KMS-11 (cell line): ENCODE results near the gene NRGN.

Source experiments
- H2AFZ ChIP-seq: fragments of 200-600 bp; sonication (generic); 2 replicates; pipeline ENCODE4 v1.6.1; 2016; ENCODE audit warnings: antibody characterized with exemption, mixed run types, low read depth
- H3K27ac ChIP-seq: fragments of 200-600 bp; sonication (generic); 2 replicates; pipeline ENCODE4 v1.6.1; 2016; ENCODE audit warnings: mild to moderate bottlenecking, mixed run types
- H3K27me3 ChIP-seq: fragments of 200-600 bp; sonication (generic); 2 replicates; pipeline ENCODE4 v1.6.1; 2017; ENCODE audit warnings: mild to moderate bottlenecking, low read depth, mixed run types, moderate library complexity; ENCODE audit not compliant: insufficient read depth
- H3K36me3 ChIP-seq: fragments of 200-600 bp; sonication (generic); 2 replicates; pipeline ENCODE4 v1.6.1; 2017; ENCODE audit warnings: mild to moderate bottlenecking, mixed run types; ENCODE audit not compliant: insufficient read depth
- H3K4me1 ChIP-seq: fragments of 200-600 bp; sonication (generic); 2 replicates; pipeline ENCODE4 v1.6.1; 2016; ENCODE audit warnings: mild to moderate bottlenecking, low read depth, mixed run types; ENCODE audit not compliant: poor library complexity, severe bottlenecking
- H3K4me2 ChIP-seq: fragments of 200-600 bp; sonication (generic); 2 replicates; pipeline ENCODE4 v1.7.0; 2016; ENCODE audit warnings: mild to moderate bottlenecking, mixed run types
- H3K4me3 ChIP-seq: fragments of 200-600 bp; sonication (generic); IDR thresholded peaks from 2 replicates; pipeline ENCODE4 v1.6.1; 2017; ENCODE audit warnings: low read depth, low read length, mixed read lengths; ENCODE audit not compliant: insufficient read depth
- H3K79me2 ChIP-seq: fragments of 200-600 bp; sonication (generic); 2 replicates; pipeline ENCODE4 v1.6.1; 2016; ENCODE audit warnings: low read depth, mixed run types; ENCODE audit not compliant: insufficient read depth
- H3K9ac ChIP-seq: fragments of 200-600 bp; sonication (generic); 2 replicates; pipeline ENCODE4 v1.6.1; 2016; ENCODE audit warnings: mild to moderate bottlenecking, mixed run types
- H4K20me1 ChIP-seq: fragments of 200-600 bp; sonication (generic); 2 replicates; pipeline ENCODE4 v1.6.1; 2016; ENCODE audit warnings: mild to moderate bottlenecking, mixed run types; ENCODE audit not compliant: insufficient read depth
- TF ChIP-seq, protein P1 (sequence below): fragments of 200-600 bp; sonication (generic); conservative IDR thresholded peaks from 2 replicates; pipeline ENCODE4 v1.6.1; 2017; ENCODE audit warnings: low read depth, mild to moderate bottlenecking, antibody characterized with exemption, low read length, moderate library complexity, mixed read lengths

The NRGN gene

DNA sequence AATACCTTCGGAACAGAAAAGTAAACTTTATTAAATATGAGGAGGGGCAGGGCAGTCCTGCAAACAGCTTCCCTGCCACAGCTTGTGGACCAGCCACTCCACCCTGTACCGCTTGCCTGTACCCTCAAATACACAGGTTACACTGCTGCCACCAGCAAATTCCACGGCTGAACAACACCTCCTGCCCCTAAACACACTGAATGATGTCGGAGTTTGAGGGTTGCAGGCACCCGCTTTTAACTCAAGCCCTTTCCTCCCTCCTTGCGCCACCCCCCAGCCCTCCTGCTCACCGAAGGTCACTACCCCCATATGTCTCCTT, 8.3 kb downstream of the NRGN start:
- TF ChIP-seq, protein P1, sequence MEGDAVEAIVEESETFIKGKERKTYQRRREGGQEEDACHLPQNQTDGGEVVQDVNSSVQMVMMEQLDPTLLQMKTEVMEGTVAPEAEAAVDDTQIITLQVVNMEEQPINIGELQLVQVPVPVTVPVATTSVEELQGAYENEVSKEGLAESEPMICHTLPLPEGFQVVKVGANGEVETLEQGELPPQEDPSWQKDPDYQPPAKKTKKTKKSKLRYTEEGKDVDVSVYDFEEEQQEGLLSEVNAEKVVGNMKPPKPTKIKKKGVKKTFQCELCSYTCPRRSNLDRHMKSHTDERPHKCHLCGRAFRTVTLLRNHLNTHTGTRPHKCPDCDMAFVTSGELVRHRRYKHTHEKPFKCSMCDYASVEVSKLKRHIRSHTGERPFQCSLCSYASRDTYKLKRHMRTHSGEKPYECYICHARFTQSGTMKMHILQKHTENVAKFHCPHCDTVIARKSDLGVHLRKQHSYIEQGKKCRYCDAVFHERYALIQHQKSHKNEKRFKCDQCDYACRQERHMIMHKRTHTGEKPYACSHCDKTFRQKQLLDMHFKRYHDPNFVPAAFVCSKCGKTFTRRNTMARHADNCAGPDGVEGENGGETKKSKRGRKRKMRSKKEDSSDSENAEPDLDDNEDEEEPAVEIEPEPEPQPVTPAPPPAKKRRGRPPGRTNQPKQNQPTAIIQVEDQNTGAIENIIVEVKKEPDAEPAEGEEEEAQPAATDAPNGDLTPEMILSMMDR, result no peak
- Histone ChIP-seq H4K20me1 (no peaks in the 10 kb centered on the region), H3K27ac (no peak overlapping the region), H3K9ac (no peak overlapping the region), H3K36me3 (no peaks in the 10 kb centered on the region), H3K4me2 (no peak overlapping the region), H3K4me3 (no peak overlapping the region), H3K79me2 (no peaks in the 10 kb centered on the region), H2AFZ (no peak overlapping the region), H3K27me3 (no peaks in the 10 kb centered on the region), H3K4me1 (no peaks in the 10 kb centered on the region)

DNA sequence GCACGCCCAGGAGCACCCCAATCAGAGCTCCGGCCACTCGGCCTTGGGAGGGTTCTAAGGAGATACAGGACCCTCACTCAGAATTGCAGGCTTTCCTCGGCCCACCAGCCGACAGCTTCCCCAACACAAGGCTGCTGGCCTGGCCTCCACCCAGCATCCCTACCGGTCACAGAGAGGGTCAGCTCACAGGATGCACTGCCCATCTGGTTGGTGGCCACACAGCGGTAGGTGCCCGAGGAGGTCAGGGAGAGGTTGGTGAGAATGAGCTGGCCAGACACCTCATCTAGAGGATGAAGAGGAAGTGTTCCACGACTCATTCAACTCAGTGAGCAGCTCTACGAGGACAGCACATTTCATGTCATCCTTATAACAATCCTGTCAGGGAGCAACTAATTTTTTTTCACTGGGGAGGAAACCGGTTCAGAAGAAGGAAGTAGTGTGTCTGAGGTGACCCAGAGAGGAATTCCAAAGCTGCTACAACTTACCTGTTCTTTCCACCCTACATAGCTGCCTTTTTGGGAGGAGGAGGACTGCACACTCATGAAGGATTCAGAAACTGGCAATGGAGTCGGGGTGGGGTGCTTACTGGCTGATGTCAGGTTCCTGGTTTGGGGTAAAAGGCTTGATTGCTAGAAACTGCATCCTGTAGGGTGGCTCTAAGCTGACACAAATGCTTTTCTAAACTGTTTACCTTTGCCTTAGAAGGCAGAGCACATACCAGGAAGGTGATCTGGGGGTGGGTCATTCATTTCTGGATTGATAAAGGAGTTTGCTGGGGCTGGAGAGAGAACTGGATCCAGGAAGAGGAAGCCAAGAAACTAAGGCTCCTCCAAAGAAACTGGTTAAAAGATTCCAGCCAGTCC, 9.0 kb downstream of the NRGN start:
- Histone ChIP-seq H3K79me2 (no peaks in the 10 kb centered on the region), H2AFZ (no peak overlapping the region), H3K4me2 (no peak overlapping the region), H3K9ac (no peak overlapping the region), H4K20me1 (no peaks in the 10 kb centered on the region), H3K27me3 (no peaks in the 10 kb centered on the region), H3K27ac (no peak overlapping the region), H3K4me3 (no peak overlapping the region), H3K4me1 (no peaks in the 10 kb centered on the region), H3K36me3 (no peaks in the 10 kb centered on the region)
- TF ChIP-seq, protein P1, result no peak

DNA sequence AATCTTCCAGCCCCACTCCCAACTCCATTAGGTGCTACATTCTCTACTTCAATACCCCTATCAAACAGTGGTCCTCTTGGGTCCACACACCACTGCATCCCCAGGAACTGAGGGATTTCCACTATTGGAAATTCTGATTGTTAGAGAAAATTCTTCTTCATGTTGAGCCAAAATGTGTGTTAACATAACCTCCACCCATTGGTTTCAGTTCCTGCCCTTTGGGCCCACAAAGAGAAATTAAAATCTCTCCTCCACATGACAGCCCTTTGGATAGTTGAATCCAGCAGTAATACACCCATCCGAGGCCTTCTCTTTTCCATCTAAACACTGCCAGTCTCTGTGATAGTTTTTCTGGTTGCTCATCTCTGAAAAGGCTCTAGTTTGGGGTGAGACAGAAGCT, 10.2 kb downstream of the NRGN start:
- no peak overlapping the region for H2AFZ ChIP-seq
- H3K4me1 ChIP-seq, result no peaks in the 10 kb centered on the region
- no peak overlapping the region for H3K4me3 ChIP-seq
- no peak overlapping the region for H3K9ac ChIP-seq
- H3K4me2 ChIP-seq, result no peak overlapping the region
- no peaks in the 10 kb centered on the region for H4K20me1 ChIP-seq
- no peak overlapping the region for H3K27ac ChIP-seq
- H3K79me2 ChIP-seq, result no peaks in the 10 kb centered on the region
- TF ChIP-seq, protein P1, result no peak
- H3K36me3 ChIP-seq, result no peaks in the 10 kb centered on the region
- no peaks in the 10 kb centered on the region for H3K27me3 ChIP-seq

DNA sequence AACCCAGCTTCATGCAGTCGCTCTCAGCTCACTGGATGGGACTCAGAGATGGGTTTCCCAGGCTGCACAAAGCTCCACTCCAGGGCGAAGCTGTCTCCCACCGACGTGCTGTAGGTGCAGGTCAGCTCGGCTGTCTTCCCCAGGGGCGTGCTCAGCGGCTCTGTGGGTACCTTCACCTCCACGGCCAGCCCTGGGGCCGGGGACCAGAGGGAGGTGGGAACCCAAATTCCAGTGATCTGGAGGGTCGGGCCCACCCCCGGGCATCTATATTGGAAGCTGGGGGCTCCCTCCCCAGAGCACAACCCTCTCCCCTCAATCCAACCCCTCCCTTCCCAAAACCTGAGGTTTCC, 11.6 kb downstream of the NRGN start:
- Histone ChIP-seq H3K9ac (no peak overlapping the region), H2AFZ (no peak overlapping the region), H3K4me2 (no peak overlapping the region), H3K4me3 (no peak overlapping the region), H3K27ac (no peak overlapping the region), H3K27me3 (no peaks in the 10 kb centered on the region), H4K20me1 (no peaks in the 10 kb centered on the region), H3K4me1 (no peaks in the 10 kb centered on the region), H3K36me3 (no peaks in the 10 kb centered on the region), H3K79me2 (no peaks in the 10 kb centered on the region)
- TF ChIP-seq, protein P1, result no peak
